ENCODE data around the gene RAB3IL1.

RAB3IL1 gene

GRCh38 chr11:61868571-61869428, 48.6 kb downstream of the RAB3IL1 start:
- TF ChIP-seq CTCF (IDR thresholded peaks at IDR 0.05; ENCODE audit: borderline replicate concordance, extremely low read depth, low read length, poor library complexity, severe bottlenecking) = no peak
- no peak for TF ChIP-seq EZH2 (IDR thresholded peaks at IDR 0.05; ENCODE audit: borderline replicate concordance, low read depth, low read length, severe bottlenecking)
- H3K9ac ChIP-seq (ENCODE audit: low read depth, low read length) = no peak overlapping the region
- DNase-seq = no peak
- no peak overlapping the region for H3K4me2 ChIP-seq (ENCODE audit: insufficient read depth, low read length)
- no peak overlapping the region for H2AFZ ChIP-seq (ENCODE audit: low read depth, low read length)
- no peaks in the 10 kb centered on the region for H3K79me2 ChIP-seq (ENCODE audit: insufficient read depth, low read length)
- H3K36me3 ChIP-seq (ENCODE audit: insufficient read depth, low read length) = peaks cover 32% of the 10 kb centered on the region
- H3K9me3 ChIP-seq (ENCODE audit: insufficient read depth, low read length, severe bottlenecking) = no peaks in the 10 kb centered on the region
- H3K4me1 ChIP-seq (ENCODE audit: insufficient read depth, low read length) = 0 out of 2 replicates have a peak, but pooled peaks cover 4% of the 10 kb centered on the region
- peaks cover 15% of the 10 kb centered on the region for H4K20me1 ChIP-seq (ENCODE audit: insufficient read depth, low read length)
- H3K27ac ChIP-seq (ENCODE audit: low read length) = no peak overlapping the region
- no peak for ATAC-seq (ENCODE audit: insufficient read depth, low read depth)
- no peak overlapping the region for H3K4me3 ChIP-seq (ENCODE audit: low read depth in 1 of 2, low read length in 2 of 2)
- H3K27me3 ChIP-seq (ENCODE audit: insufficient read depth, low read length, poor library complexity) = no peaks in the 10 kb centered on the region

- H4K20me1 ChIP-seq (ENCODE audit: insufficient read depth, low read length) = peaks cover 19% of the 10 kb centered on the region
- H3K4me1 ChIP-seq (ENCODE audit: insufficient read depth, low read length) = 0 out of 2 replicates have a peak, but pooled peaks cover 4% of the 10 kb centered on the region
- no peaks in the 10 kb centered on the region for H3K9me3 ChIP-seq (ENCODE audit: insufficient read depth, low read length, severe bottlenecking)
- no peak overlapping the region for H3K27ac ChIP-seq (ENCODE audit: low read length)
- no peak overlapping the region for H3K9ac ChIP-seq (ENCODE audit: low read depth, low read length)
- no peaks in the 10 kb centered on the region for H3K79me2 ChIP-seq (ENCODE audit: insufficient read depth, low read length)
- TF ChIP-seq CTCF (IDR thresholded peaks at IDR 0.05; ENCODE audit: borderline replicate concordance, extremely low read depth, low read length, poor library complexity, severe bottlenecking) = no peak
- TF ChIP-seq EZH2 (IDR thresholded peaks at IDR 0.05; ENCODE audit: borderline replicate concordance, low read depth, low read length, severe bottlenecking) = no peak
- H3K36me3 ChIP-seq (ENCODE audit: insufficient read depth, low read length) = peaks cover 50% of the 10 kb centered on the region
- no peak overlapping the region for H2AFZ ChIP-seq (ENCODE audit: low read depth, low read length)
- H3K4me2 ChIP-seq (ENCODE audit: insufficient read depth, low read length) = no peak overlapping the region
- no peak for ATAC-seq (ENCODE audit: insufficient read depth, low read depth)
- no peaks in the 10 kb centered on the region for H3K27me3 ChIP-seq (ENCODE audit: insufficient read depth, low read length, poor library complexity)
- no peak overlapping the region for H3K4me3 ChIP-seq (ENCODE audit: low read depth in 1 of 2, low read length in 2 of 2)
- DNase-seq = no peak
These were observed 50.4 kb downstream of the RAB3IL1 start for GRCh38 chr11:61866958-61867343.

GRCh38 chr11:61866231-61866957, 51.0 kb downstream of the RAB3IL1 start:
- DNase-seq (no peak), ATAC-seq (ENCODE audit: insufficient read depth, low read depth) (no peak)
- H2AFZ ChIP-seq (ENCODE audit: low read depth, low read length) = no peak overlapping the region
- H3K27me3 ChIP-seq (ENCODE audit: insufficient read depth, low read length, poor library complexity) = no peaks in the 10 kb centered on the region
- 0 out of 2 replicates have a peak, but pooled peaks cover 4% of the 10 kb centered on the region for H3K4me1 ChIP-seq (ENCODE audit: insufficient read depth, low read length)
- H3K36me3 ChIP-seq (ENCODE audit: insufficient read depth, low read length) = peaks cover 56% of the 10 kb centered on the region
- no peak overlapping the region for H3K9ac ChIP-seq (ENCODE audit: low read depth, low read length)
- no peak overlapping the region for H3K4me2 ChIP-seq (ENCODE audit: insufficient read depth, low read length)
- H3K79me2 ChIP-seq (ENCODE audit: insufficient read depth, low read length) = no peaks in the 10 kb centered on the region
- no peaks in the 10 kb centered on the region for H3K9me3 ChIP-seq (ENCODE audit: insufficient read depth, low read length, severe bottlenecking)
- peaks cover 19% of the 10 kb centered on the region for H4K20me1 ChIP-seq (ENCODE audit: insufficient read depth, low read length)
- H3K4me3 ChIP-seq (ENCODE audit: low read depth in 1 of 2, low read length in 2 of 2) = no peak overlapping the region
- no peak for TF ChIP-seq CTCF (IDR thresholded peaks at IDR 0.05; ENCODE audit: borderline replicate concordance, extremely low read depth, low read length, poor library complexity, severe bottlenecking)
- no peak for TF ChIP-seq EZH2 (IDR thresholded peaks at IDR 0.05; ENCODE audit: borderline replicate concordance, low read depth, low read length, severe bottlenecking)
- no peak overlapping the region for H3K27ac ChIP-seq (ENCODE audit: low read length)
